Trophoblast cell (in vitro differentiated cells and primary cell): ENCODE data around the gene YTHDF1.
"Not testable (repeated sequence)": the region's sequence is repeated elsewhere in the genome, so short reads cannot be mapped to it uniquely, and the experiment has no call there.

Experiments
- DNase-seq, 2 donors: peaks; one replicate each; pipeline ENCODE4 v3.0.0-alpha.2; 2016
- H2AFZ ChIP-seq: 2 replicates; pipeline ENCODE4 v1.6.1; 2013; ENCODE audit warnings: low read length, moderate library complexity, mild to moderate bottlenecking; ENCODE audit not compliant: insufficient read depth, poor library complexity
- H2AK5ac ChIP-seq: 2 replicates; pipeline ENCODE4 v1.6.1; 2013; ENCODE audit warnings: mild to moderate bottlenecking, low read length
- H2BK120ac ChIP-seq: 2 replicates; pipeline ENCODE4 v1.6.1; 2013; ENCODE audit warnings: low read length, mild to moderate bottlenecking, moderate library complexity; ENCODE audit not compliant: insufficient read depth, poor library complexity
- H2BK12ac ChIP-seq: 2 replicates; pipeline ENCODE4 v1.6.1; 2013; ENCODE audit warnings: mild to moderate bottlenecking, low read length, moderate library complexity
- H2BK5ac ChIP-seq: 2 replicates; pipeline ENCODE4 v1.6.1; 2013; ENCODE audit warnings: low read length, low read depth, moderate library complexity, mild to moderate bottlenecking; ENCODE audit not compliant: poor library complexity
- H3K14ac ChIP-seq: 2 replicates; pipeline ENCODE4 v1.6.1; 2013; ENCODE audit warnings: mild to moderate bottlenecking, low read length
- H3K18ac ChIP-seq: 2 replicates; pipeline ENCODE4 v1.6.1; 2013; ENCODE audit warnings: mild to moderate bottlenecking, low read length
- H3K23ac ChIP-seq: 2 replicates; pipeline ENCODE4 v1.6.1; 2013; ENCODE audit warnings: low read length
- H3K27ac ChIP-seq: 2 replicates; pipeline ENCODE4 v1.5.1; 2013; ENCODE audit warnings: low read depth, mild to moderate bottlenecking, inconsistent platforms, low read length, moderate library complexity
- H3K27me3 ChIP-seq: 2 replicates; pipeline ENCODE4 v1.6.1; 2013; ENCODE audit warnings: inconsistent platforms, mild to moderate bottlenecking, low read length, moderate library complexity; ENCODE audit not compliant: insufficient read depth
- H3K36me3 ChIP-seq, 2 experiments: 1 replicate in 1 of 2; 2 replicates in 1 of 2; pipeline ENCODE4 v1.6.1; 2013; ENCODE audit warnings: low read length in 2 of 2, mild to moderate bottlenecking in 2 of 2, moderate library complexity in 1 of 2; ENCODE audit not compliant: insufficient read depth in 2 of 2, control insufficient read depth in 1 of 2
- H3K4ac ChIP-seq: 2 replicates; pipeline ENCODE4 v1.6.1; 2013; ENCODE audit warnings: low read depth, mild to moderate bottlenecking, low read length, moderate library complexity
- H3K4me1 ChIP-seq, 2 experiments: 1 replicate in 1 of 2; 2 replicates in 1 of 2; pipeline ENCODE4 v1.6.1; 2013; ENCODE audit warnings: low read length in 2 of 2, mild to moderate bottlenecking in 2 of 2, moderate library complexity in 1 of 2; ENCODE audit not compliant: insufficient read depth in 2 of 2, control insufficient read depth in 1 of 2
- H3K4me2 ChIP-seq: 2 replicates; pipeline ENCODE4 v1.6.1; 2013; ENCODE audit warnings: inconsistent platforms, mild to moderate bottlenecking, low read length, moderate library complexity
- H3K4me3 ChIP-seq: 2 replicates; pipeline ENCODE4 v1.5.1; 2013; ENCODE audit warnings: mild to moderate bottlenecking, low read depth, low read length, inconsistent platforms
- H3K79me1 ChIP-seq: one replicate; pipeline ENCODE4 v1.6.1; 2013; ENCODE audit warnings: low read length
- H3K79me2 ChIP-seq: 2 replicates; pipeline ENCODE4 v1.6.1; 2013; ENCODE audit warnings: low read length, mild to moderate bottlenecking; ENCODE audit not compliant: control insufficient read depth, insufficient read depth, poor library complexity
- H3K9ac ChIP-seq: 2 replicates; pipeline ENCODE4 v1.6.1; 2013; ENCODE audit warnings: mild to moderate bottlenecking, low read length
- H3K9me3 ChIP-seq: 2 replicates; pipeline ENCODE4 v1.6.1; 2013; ENCODE audit warnings: low read depth, mild to moderate bottlenecking, control low read depth, inconsistent platforms, low read length; ENCODE audit not compliant: insufficient read depth
- H4K12ac ChIP-seq: 2 replicates; pipeline ENCODE4 v1.6.1; 2013; ENCODE audit warnings: low read depth, mild to moderate bottlenecking, low read length, moderate library complexity
- H4K8ac ChIP-seq: 2 replicates; pipeline ENCODE4 v1.6.1; 2013; ENCODE audit warnings: low read depth, mild to moderate bottlenecking, low read length, moderate library complexity
- H4K91ac ChIP-seq: one replicate; pipeline ENCODE4 v1.6.1; 2013; ENCODE audit warnings: low read depth, mild to moderate bottlenecking, low read length, moderate library complexity
- WGBS: extraction: QIAGEN DNeasy Blood & Tissue Kit; methylation state at CpG from one replicate; pipeline ENCODE4 v1.1.7; 2013; ENCODE audit warnings: missing lambda C conversion rate; ENCODE audit not compliant: insufficient read length, insufficient coverage; ENCODE audit errors: extremely low coverage; 5-methylcytosine and 5-hydroxymethylcytosine counted together

The YTHDF1 gene

GRCh38 chr20:63159251-63159650 is 56.7 kb downstream of the YTHDF1 start:
- not testable (repeated sequence) for H3K23ac ChIP-seq, H3K4me3 ChIP-seq, H2BK5ac ChIP-seq, H3K36me3 ChIP-seq, H3K27me3 ChIP-seq, DNase-seq, H3K4me2 ChIP-seq, H4K8ac ChIP-seq, H2BK120ac ChIP-seq, H3K79me1 ChIP-seq, H3K79me2 ChIP-seq, H3K18ac ChIP-seq, H3K9ac ChIP-seq, H2AK5ac ChIP-seq, H2AFZ ChIP-seq, H3K4ac ChIP-seq, H3K4me1 ChIP-seq, H4K12ac ChIP-seq, H4K91ac ChIP-seq, H3K14ac ChIP-seq, H2BK12ac ChIP-seq, H3K27ac ChIP-seq
- WGBS, result no CpG with 5 or more reads among the region's 20 CpGs
- peaks cover 11% of the 10 kb centered on the region for H3K9me3 ChIP-seq

GRCh38 chr20:63158845-63159244 is 57.1 kb downstream of the YTHDF1 start:
- Histone ChIP-seq H3K18ac (no peak overlapping the region), H2BK12ac (no peak overlapping the region), H3K27ac (no peak overlapping the region), H2BK5ac (no peak overlapping the region), H3K4ac (no peak overlapping the region), H3K79me2 (no peaks in the 10 kb centered on the region), H4K8ac (no peak overlapping the region), H3K4me3 (no peak overlapping the region), H2AK5ac (no peak overlapping the region), H3K36me3 (no peaks in the 10 kb centered on the region), H3K4me2 (no peak overlapping the region), H3K27me3 (no peaks in the 10 kb centered on the region), H3K9me3 (peaks cover 11% of the 10 kb centered on the region), H3K23ac (no peak overlapping the region), H4K12ac (no peak overlapping the region), H2AFZ (no peak overlapping the region), H4K91ac (no peak overlapping the region), H3K14ac (no peak overlapping the region), H2BK120ac (no peak overlapping the region), H3K79me1 (no peaks in the 10 kb centered on the region), H3K9ac (no peak overlapping the region), H3K4me1 (no peaks in the 10 kb centered on the region)
- WGBS, result no CpG with 5 or more reads among the region's 14 CpGs
- no peak for DNase-seq

- H2BK12ac ChIP-seq, result no peak overlapping the region
- DNase-seq, result no peak
- no peak overlapping the region for H4K8ac ChIP-seq
- H3K4me1 ChIP-seq, result no peaks in the 10 kb centered on the region
- H2BK5ac ChIP-seq, result no peak overlapping the region
- H3K4me3 ChIP-seq, result no peak overlapping the region
- no peaks in the 10 kb centered on the region for H3K36me3 ChIP-seq
- no peak overlapping the region for H3K4me2 ChIP-seq
- H2BK120ac ChIP-seq, result no peak overlapping the region
- no peak overlapping the region for H3K18ac ChIP-seq
- no peaks in the 10 kb centered on the region for H3K79me1 ChIP-seq
- no peak overlapping the region for H3K14ac ChIP-seq
- no peaks in the 10 kb centered on the region for H3K79me2 ChIP-seq
- H3K27me3 ChIP-seq, result no peaks in the 10 kb centered on the region
- no peak overlapping the region for H4K91ac ChIP-seq
- H3K9ac ChIP-seq, result no peak overlapping the region
- H4K12ac ChIP-seq, result no peak overlapping the region
- no peak overlapping the region for H2AFZ ChIP-seq
- H3K4ac ChIP-seq, result no peak overlapping the region
- H3K23ac ChIP-seq, result no peak overlapping the region
- peaks cover 9% of the 10 kb centered on the region for H3K9me3 ChIP-seq
- no peak overlapping the region for H3K27ac ChIP-seq
- H2AK5ac ChIP-seq, result no peak overlapping the region
- no CpG with 5 or more reads among the region's 2 CpGs for WGBS
Measured at GRCh38 chr20:63158352-63158751, 57.6 kb downstream of the YTHDF1 start.

- H3K36me3 ChIP-seq, H4K12ac ChIP-seq, H3K79me2 ChIP-seq, H4K91ac ChIP-seq, H4K8ac ChIP-seq, H3K9ac ChIP-seq, H3K27ac ChIP-seq, H3K4me2 ChIP-seq, H2BK5ac ChIP-seq, H3K9me3 ChIP-seq, H3K4me3 ChIP-seq, H3K4ac ChIP-seq, H3K27me3 ChIP-seq, H2AK5ac ChIP-seq, H2BK120ac ChIP-seq, H3K23ac ChIP-seq, H3K4me1 ChIP-seq, H3K18ac ChIP-seq, H3K14ac ChIP-seq, DNase-seq, H3K79me1 ChIP-seq, H2AFZ ChIP-seq, H2BK12ac ChIP-seq: not testable (repeated sequence)
- WGBS, result no CpG with 5 or more reads among the region's 13 CpGs
Measured at GRCh38 chr20:63157431-63157830, 58.5 kb downstream of the YTHDF1 start.
